ENCODE measurements around the gene ABCC12. TPM values are rescaled to one million over a fixed set of nuclear protein-coding genes. Genes with fewer than 3 reads are reported as not detected.

The ABCC12 gene
- total RNA-seq, 2 donors from 2014 or later: not detected

DNA sequence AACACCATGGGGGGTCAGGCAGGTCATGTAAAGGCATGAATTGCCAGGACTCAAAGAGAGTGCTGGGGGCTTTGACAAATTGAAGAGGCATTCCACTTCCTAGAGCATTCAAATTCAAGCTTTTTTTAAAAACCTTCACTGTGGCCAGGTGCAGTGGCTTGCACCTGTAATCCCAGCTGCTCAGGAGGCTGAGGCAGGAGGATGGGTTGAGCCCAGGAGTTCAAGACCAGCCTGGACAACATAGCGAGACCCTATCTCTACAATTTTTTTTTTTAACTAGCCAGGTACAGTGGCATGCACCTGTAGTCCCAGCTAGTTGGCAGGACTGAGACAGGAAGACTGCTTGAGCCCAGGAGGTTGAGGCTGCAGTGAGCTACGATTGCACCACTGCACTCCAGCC, 17.2 kb downstream of the ABCC12 start:
- Histone ChIP-seq H3K9me3 (no peaks in the 10 kb centered on the region), H3K27me3 (no peaks in the 10 kb centered on the region), H3K36me3 (no peaks in the 10 kb centered on the region), H3K4me3 (no peak overlapping the region), H3K27ac (no peak overlapping the region), H3K4me1 (no peaks in the 10 kb centered on the region), H3K9ac (ENCODE audit: low read depth in 2 of 2, low read length in 2 of 2) (no peak overlapping the region)
- TF ChIP-seq CTCF (IDR thresholded peaks at IDR 0.05): no peak
- intact Hi-C loops (cut with DNase I): no loop called here
- DNase-seq: no peak

- no peaks in the 10 kb centered on the region for H3K9me3 ChIP-seq
- no peak for DNase-seq
- no peak overlapping the region for H3K27ac ChIP-seq
- H3K9ac ChIP-seq (ENCODE audit: low read depth in 2 of 2, low read length in 2 of 2): no peak overlapping the region
- no peaks in the 10 kb centered on the region for H3K36me3 ChIP-seq
- H3K4me3 ChIP-seq: no peak overlapping the region
- no peak for TF ChIP-seq CTCF (IDR thresholded peaks at IDR 0.05)
- no peaks in the 10 kb centered on the region for H3K27me3 ChIP-seq
- no peaks in the 10 kb centered on the region for H3K4me1 ChIP-seq
- intact Hi-C loops (cut with DNase I): no loop called here
These were observed 18.0 kb downstream of the ABCC12 start for GRCh38 chr16:48137822-48138221.

DNA sequence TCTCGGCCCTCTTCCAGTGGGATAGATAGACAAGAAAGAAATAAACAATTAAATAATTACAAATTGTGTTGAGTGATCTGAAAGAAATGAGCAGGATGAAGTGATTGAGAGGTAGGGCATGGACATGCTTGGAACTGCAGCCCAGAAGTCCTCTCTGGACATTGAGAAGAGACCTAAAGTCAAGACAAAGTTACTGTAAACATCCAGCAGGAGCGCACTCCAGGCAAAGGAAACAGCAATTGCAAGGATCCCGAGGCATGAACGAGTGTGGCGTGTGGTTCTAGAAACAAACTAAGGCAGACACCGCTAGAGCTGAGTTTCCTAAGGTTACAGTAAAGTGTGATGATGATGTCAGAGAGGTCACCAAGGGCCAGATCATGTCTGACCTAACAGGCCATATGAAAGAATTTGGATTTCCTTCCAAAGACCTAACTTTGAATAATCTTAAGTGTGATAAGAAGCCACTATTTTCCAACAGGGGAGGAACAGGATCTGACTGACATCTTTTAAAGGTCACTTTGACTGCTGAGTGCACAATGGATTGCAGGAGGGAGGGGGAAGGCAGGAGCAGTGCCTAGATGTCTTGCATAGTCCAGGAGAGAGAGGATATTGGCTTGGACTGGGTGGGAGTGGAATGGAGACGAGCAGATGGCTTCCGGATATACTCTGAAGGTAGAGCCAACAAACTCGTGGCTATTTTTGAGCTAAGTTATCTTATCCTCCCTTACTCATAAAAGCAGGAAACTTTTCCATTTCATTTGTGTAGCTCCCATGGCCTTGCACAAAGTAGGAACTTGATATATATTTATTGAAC, 19.0 kb downstream of the ABCC12 start:
- H3K4me1 ChIP-seq: no peaks in the 10 kb centered on the region
- H3K27me3 ChIP-seq: no peaks in the 10 kb centered on the region
- H3K36me3 ChIP-seq: no peaks in the 10 kb centered on the region
- H3K9ac ChIP-seq (ENCODE audit: low read depth in 2 of 2, low read length in 2 of 2): no peak overlapping the region
- DNase-seq: no peak
- no peak for TF ChIP-seq CTCF (IDR thresholded peaks at IDR 0.05)
- intact Hi-C loops (cut with DNase I): no loop called here
- H3K4me3 ChIP-seq: no peak overlapping the region
- H3K9me3 ChIP-seq: no peaks in the 10 kb centered on the region
- no peak overlapping the region for H3K27ac ChIP-seq

GRCh38 chr16:48133455-48134211, 22.2 kb downstream of the ABCC12 start:
- DNase-seq: no peak
- Histone ChIP-seq H3K9me3 (no peaks in the 10 kb centered on the region), H3K4me1 (no peaks in the 10 kb centered on the region), H3K36me3 (no peaks in the 10 kb centered on the region), H3K4me3 (no peak overlapping the region), H3K9ac (ENCODE audit: low read depth in 2 of 2, low read length in 2 of 2) (no peak overlapping the region), H3K27ac (no peak overlapping the region), H3K27me3 (no peaks in the 10 kb centered on the region)
- TF ChIP-seq CTCF (IDR thresholded peaks at IDR 0.05): no peak
- intact Hi-C loops (cut with DNase I): no loop called here

DNA sequence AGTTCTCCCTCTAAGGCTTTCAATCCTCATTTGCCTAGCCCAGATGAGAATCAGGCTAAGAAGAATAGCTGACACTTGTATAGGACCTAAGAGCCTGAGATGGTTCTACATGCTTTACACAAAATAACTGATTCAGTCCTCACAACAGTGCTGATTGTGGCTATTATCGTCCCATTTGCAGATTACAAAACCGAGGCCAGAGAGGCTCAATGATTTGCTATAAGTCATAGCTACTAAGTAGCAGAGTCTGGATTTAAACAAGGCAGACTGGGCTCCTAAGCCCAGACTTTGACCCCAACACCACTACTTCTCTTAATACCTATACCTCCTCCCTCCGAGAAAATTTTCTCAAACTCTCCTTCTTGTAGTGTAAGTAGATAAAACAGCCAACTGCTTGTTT, 23.1 kb downstream of the ABCC12 start:
- no peaks in the 10 kb centered on the region for H3K36me3 ChIP-seq
- no peaks in the 10 kb centered on the region for H3K27me3 ChIP-seq
- no peaks in the 10 kb centered on the region for H3K9me3 ChIP-seq
- H3K4me3 ChIP-seq: no peak overlapping the region
- no peak for DNase-seq
- H3K9ac ChIP-seq (ENCODE audit: low read depth in 2 of 2, low read length in 2 of 2): no peak overlapping the region
- intact Hi-C loops (cut with DNase I): no loop called here
- no peaks in the 10 kb centered on the region for H3K4me1 ChIP-seq
- no peak overlapping the region for H3K27ac ChIP-seq
- no peak for TF ChIP-seq CTCF (IDR thresholded peaks at IDR 0.05)
